SK-N-SH (cell line): Measurements from ENCODE around the gene PLA2G1B. TPM values are rescaled to one million over a fixed set of nuclear protein-coding genes. Genes with fewer than 3 reads are reported as not detected.
A peak's percentile ranks its signal among the peaks of the same experiment; 100 is the strongest.
"Not testable (repeated sequence)": the region's sequence is repeated elsewhere in the genome, so short reads cannot be mapped to it uniquely, and the experiment has no call there.

ENCODE experiments used
- CTCF ChIA-PET: fragments of 300-600, 350-600 bp; formaldehyde crosslinking; extraction: SDS; loops from one replicate; lab custom pipeline; 2021; lab: Yijun Ruan, JAX
- POLR2A ChIA-PET: fragments of 350-600 bp; sonication (Branson Sonifier 250); formaldehyde crosslinking; extraction: SDS; loops from one replicate; lab custom pipeline; 2020; ENCODE audit warnings: antibody characterized with exemption, inconsistent platforms; lab: Yijun Ruan, JAX
- DNase-seq: peaks from one replicate; pipeline ENCODE4 v3.0.0; 2012
- H2AFZ ChIP-seq: fragments of 200-600 bp; sonication (generic); 2 replicates; pipeline ENCODE4 v1.8.1; 2016; ENCODE audit warnings: antibody characterized with exemption, mild to moderate bottlenecking, low read depth
- H3F3A ChIP-seq: fragments of 200-600 bp; sonication (generic); replicated peaks from 2 replicates; pipeline ENCODE3; 2016; ENCODE audit warnings: antibody characterized with exemption, mild to moderate bottlenecking; ENCODE audit not compliant: insufficient read depth
- H3K27ac ChIP-seq, 2 experiments: fragments of 200-500 bp in 1 of 2; fragments of 200-600 bp in 1 of 2; sonication (Bioruptor generic) in 1 of 2; sonication (generic), shearing (Covaris generic) in 1 of 2; 2 replicates each; pipeline versions ENCODE4 v1.5.1 to v1.6.1; 2014 to 2016; ENCODE audit warnings: low read depth in 2 of 2, inconsistent platforms in 1 of 2, low read length in 1 of 2, mild to moderate bottlenecking in 1 of 2, mixed read lengths in 1 of 2
- H3K27me3 ChIP-seq: fragments of 200-600 bp; sonication (generic), shearing (Covaris generic); 2 replicates; pipeline ENCODE4 v1.6.1; 2016; ENCODE audit warnings: mixed run types; ENCODE audit not compliant: insufficient read depth
- H3K36me3 ChIP-seq, 2 experiments: fragments of 200-500 bp in 1 of 2; fragments of 200-600 bp in 1 of 2; sonication (Bioruptor generic) in 1 of 2; sonication (generic) in 1 of 2; replicated peaks in 1 of 2; 2 replicates each; pipeline versions ENCODE3 to v1.5.1; 2014 to 2016; ENCODE audit warnings: low read length in 1 of 2, mild to moderate bottlenecking in 1 of 2; ENCODE audit not compliant: insufficient read depth in 2 of 2, control insufficient read depth in 1 of 2
- H3K4me1 ChIP-seq, 2 experiments: fragments of 200-500 bp in 1 of 2; fragments of 200-600 bp in 1 of 2; sonication (Bioruptor generic) in 1 of 2; sonication (generic), shearing (Covaris generic) in 1 of 2; 2 replicates each; pipeline versions ENCODE4 v1.5.1 to v1.6.1; 2014 to 2016; ENCODE audit warnings: low read depth in 1 of 2, low read length in 1 of 2, mixed run types in 1 of 2; ENCODE audit not compliant: insufficient read depth in 2 of 2, control insufficient read depth in 1 of 2
- H3K4me2 ChIP-seq: fragments of 200-600 bp; sonication (generic), shearing (Covaris generic); 2 replicates; pipeline ENCODE4 v1.6.1; 2017; ENCODE audit warnings: mixed run types
- H3K4me3 ChIP-seq, 2 experiments: fragments of 200-500 bp in 1 of 2; fragments of 200-600 bp in 1 of 2; sonication (Bioruptor generic) in 1 of 2; sonication (generic), shearing (Covaris generic) in 1 of 2; 2 replicates each; pipeline versions ENCODE4 v1.5.1 to v1.8.1; 2014 to 2016; ENCODE audit warnings: low read depth in 2 of 2, inconsistent platforms in 1 of 2, low read length in 1 of 2, mild to moderate bottlenecking in 1 of 2, mixed read lengths in 1 of 2, moderate library complexity in 1 of 2
- H3K79me2 ChIP-seq: fragments of 200-600 bp; sonication (generic); 2 replicates; pipeline ENCODE4 v1.8.1; 2017; ENCODE audit warnings: mild to moderate bottlenecking; ENCODE audit not compliant: insufficient read depth
- H3K9ac ChIP-seq: fragments of 200-600 bp; sonication (generic); 2 replicates; pipeline ENCODE4 v1.6.1; 2017; ENCODE audit warnings: mixed run types
- H3K9me2 ChIP-seq: fragments of 200-600 bp; sonication (generic); 2 replicates; pipeline ENCODE4 v1.6.1; 2017; ENCODE audit warnings: mixed run types
- H3K9me3 ChIP-seq: fragments of 200-600 bp; sonication (generic); 2 replicates; pipeline ENCODE4 v1.6.1; 2017; ENCODE audit warnings: mixed run types, mild to moderate bottlenecking, moderate library complexity
- H4K20me1 ChIP-seq: fragments of 200-600 bp; sonication (generic); 2 replicates; pipeline ENCODE4 v1.6.1; 2017; ENCODE audit warnings: mild to moderate bottlenecking, mixed run types; ENCODE audit not compliant: insufficient read depth
- CHD2 ChIP-seq: fragments of 150-350 bp; IDR thresholded peaks from 2 replicates; pipeline ENCODE4 v1.6.1; 2018; ENCODE audit warnings: low read length; ENCODE audit not compliant: partially characterized antibody
- EP300 ChIP-seq, 2 experiments: IDR thresholded peaks; 2 replicates each; pipeline versions ENCODE4 v1.4.0 to v1.6.1; 2012; ENCODE audit warnings: borderline replicate concordance in 1 of 2, low read depth in 1 of 2, low read length in 1 of 2
- FOSL2 ChIP-seq: IDR thresholded peaks from 2 replicates; pipeline ENCODE4 v1.4.0; 2012; ENCODE audit warnings: low read depth, mild to moderate bottlenecking, moderate library complexity, borderline replicate concordance
- FOXJ3 ChIP-seq: sonication (generic); formaldehyde crosslinking; IDR thresholded peaks from 2 replicates; pipeline ENCODE4 v1.5.1; 2020; ENCODE audit warnings: mild to moderate bottlenecking, missing genetic modification reagents
- FOXM1 ChIP-seq: IDR thresholded peaks from 2 replicates; pipeline ENCODE4 v1.4.0; 2012; ENCODE audit warnings: low read depth, mild to moderate bottlenecking
- RAD21 ChIP-seq: IDR thresholded peaks from 2 replicates; pipeline ENCODE4 v1.6.1; 2012; ENCODE audit warnings: mild to moderate bottlenecking, low read length
- RXRA ChIP-seq: IDR thresholded peaks from 2 replicates; pipeline ENCODE4 v1.4.0; 2012; ENCODE audit warnings: low read depth, mild to moderate bottlenecking, borderline replicate concordance
- SIN3A ChIP-seq: IDR thresholded peaks from 2 replicates; pipeline ENCODE4 v1.6.1; 2012; ENCODE audit warnings: low read depth, mild to moderate bottlenecking, low read length, moderate library complexity, borderline replicate concordance
- SMC3 ChIP-seq: IDR thresholded peaks from 2 replicates; pipeline ENCODE4 v1.6.1; 2012; ENCODE audit warnings: low read depth, low read length, improper control_type of control experiment
- TEAD4 ChIP-seq: IDR thresholded peaks from 2 replicates; pipeline ENCODE4 v1.4.0; 2012; ENCODE audit warnings: mild to moderate bottlenecking, borderline replicate concordance; ENCODE audit not compliant: insufficient read depth
- WGBS: methylation state at CpG from one replicate; pipeline ENCODE4 v1.1.6; 2017; ENCODE audit warnings: low lambda C conversion rate; 5-methylcytosine and 5-hydroxymethylcytosine counted together
- polyA plus RNA-seq, 3 experiments: library from polyadenylated mRNA; depleted of rRNA; stranded (reverse); fragments of >200 nt; gene quantifications; 2 replicates each; pipeline ENCODE4 v1.2.3, GENCODE V29; 2012
- TF ChIP-seq, protein P1 (sequence below): fragments of 200-600 bp; sonication (generic); IDR thresholded peaks from 2 replicates; pipeline ENCODE4 v1.6.1; 2017; ENCODE audit warnings: antibody characterized with exemption, mild to moderate bottlenecking, moderate library complexity
- TF ChIP-seq, protein P2 (sequence below): fragments of 150-350 bp; IDR thresholded peaks from 2 replicates; pipeline ENCODE4 v1.6.1; 2016; ENCODE audit warnings: mild to moderate bottlenecking, low read depth, low read length
- TF ChIP-seq, protein P3 (sequence below): IDR thresholded peaks from 2 replicates; pipeline ENCODE4 v1.4.0; 2012; ENCODE audit warnings: low read depth, borderline replicate concordance

Gene PLA2G1B
- polyA plus RNA-seq, 1 of the 3 experiments (the other 2 are of a cell fraction) = not detected

DNA sequence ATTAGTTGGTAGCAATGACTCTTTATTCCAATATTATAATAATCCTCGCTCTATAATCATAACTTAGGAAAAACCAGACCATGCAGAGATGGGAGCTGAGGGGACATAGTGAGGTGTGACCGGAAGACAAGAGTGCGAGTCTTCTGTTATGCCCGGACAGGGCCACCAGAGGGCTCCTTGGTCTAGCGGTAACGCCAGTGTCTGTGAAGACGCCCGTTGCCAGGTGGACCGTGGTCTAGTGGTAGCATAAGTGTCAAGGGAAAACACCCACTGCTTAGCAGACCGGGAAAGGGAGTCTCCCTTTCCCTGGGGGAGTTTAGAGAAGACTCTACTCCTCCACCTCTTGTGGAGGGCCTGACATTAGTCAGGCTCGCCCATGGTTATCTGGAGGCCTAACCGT, 7.9 kb upstream of the PLA2G1B start:
- H3K27me3 ChIP-seq, H3F3A ChIP-seq, H2AFZ ChIP-seq, H3K9me2 ChIP-seq, H3K27ac ChIP-seq, H3K79me2 ChIP-seq, H4K20me1 ChIP-seq, H3K9me3 ChIP-seq, H3K36me3 ChIP-seq, H3K9ac ChIP-seq, H3K4me1 ChIP-seq, H3K4me2 ChIP-seq, H3K4me3 ChIP-seq, DNase-seq: not testable (repeated sequence)
- TF ChIP-seq RAD21 = peak; percentile 61
- TF ChIP-seq SMC3 = peak; percentile 44
- TF ChIP-seq, protein P1, sequence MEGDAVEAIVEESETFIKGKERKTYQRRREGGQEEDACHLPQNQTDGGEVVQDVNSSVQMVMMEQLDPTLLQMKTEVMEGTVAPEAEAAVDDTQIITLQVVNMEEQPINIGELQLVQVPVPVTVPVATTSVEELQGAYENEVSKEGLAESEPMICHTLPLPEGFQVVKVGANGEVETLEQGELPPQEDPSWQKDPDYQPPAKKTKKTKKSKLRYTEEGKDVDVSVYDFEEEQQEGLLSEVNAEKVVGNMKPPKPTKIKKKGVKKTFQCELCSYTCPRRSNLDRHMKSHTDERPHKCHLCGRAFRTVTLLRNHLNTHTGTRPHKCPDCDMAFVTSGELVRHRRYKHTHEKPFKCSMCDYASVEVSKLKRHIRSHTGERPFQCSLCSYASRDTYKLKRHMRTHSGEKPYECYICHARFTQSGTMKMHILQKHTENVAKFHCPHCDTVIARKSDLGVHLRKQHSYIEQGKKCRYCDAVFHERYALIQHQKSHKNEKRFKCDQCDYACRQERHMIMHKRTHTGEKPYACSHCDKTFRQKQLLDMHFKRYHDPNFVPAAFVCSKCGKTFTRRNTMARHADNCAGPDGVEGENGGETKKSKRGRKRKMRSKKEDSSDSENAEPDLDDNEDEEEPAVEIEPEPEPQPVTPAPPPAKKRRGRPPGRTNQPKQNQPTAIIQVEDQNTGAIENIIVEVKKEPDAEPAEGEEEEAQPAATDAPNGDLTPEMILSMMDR = peak; percentile 56
- 27% methylated on average over 12 of the region's 12 CpGs for WGBS
- POLR2A ChIA-PET = interaction anchor here (0.7 kb wide), 1 partner anchor 44 kb away, joined by 3 read pairs; the partner anchor contains the start of gene RNU4-2
- CTCF ChIA-PET = interaction anchor here (1.0 to 7.0 kb wide), 7 partner anchors 9 to 134 kb away, joined by 3 to 46 read pairs (median 5); no protein-coding TSS in a partner anchor

DNA sequence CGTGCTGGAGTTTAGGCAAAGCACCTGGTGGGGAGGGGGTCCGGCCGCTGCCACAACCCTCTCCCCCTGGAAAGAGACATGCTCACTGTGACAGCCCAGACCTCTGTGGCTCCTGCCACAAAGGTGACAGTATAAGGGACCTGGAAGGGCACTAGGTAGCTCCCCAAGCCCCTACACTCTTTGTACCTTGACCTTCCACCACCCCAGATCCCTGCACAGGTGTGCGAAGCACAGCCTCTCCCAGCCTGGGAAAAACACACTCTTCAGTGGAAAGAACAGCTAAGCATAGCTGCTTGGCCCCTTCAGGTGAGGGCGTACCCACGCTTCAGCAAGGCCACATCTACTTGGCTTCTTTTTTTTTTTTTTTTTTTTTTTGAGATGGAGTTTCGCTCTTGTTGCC, 4.9 kb upstream of the PLA2G1B start:
- Histone ChIP-seq H3K4me2 (no peak overlapping the region), H3K4me3 (no peak overlapping the region), H3K4me1 (no peaks in the 10 kb centered on the region), H4K20me1 (no peaks in the 10 kb centered on the region), H3K27me3 (no peaks in the 10 kb centered on the region; the same call in 1 of the 2 replicates), H3K79me2 (no peaks in the 10 kb centered on the region), H3K27ac (no peak overlapping the region), H3K9ac (no peak overlapping the region), H3F3A (no peaks in the 10 kb centered on the region), H2AFZ (no peak overlapping the region), H3K36me3 (no peaks in the 10 kb centered on the region), H3K9me3 (no peaks in the 10 kb centered on the region), H3K9me2 (no peaks in the 10 kb centered on the region)
- ChIA-PET POLR2A (no interaction called here), CTCF (interaction anchor here (2.3 kb wide), 1 partner anchor 98 kb away, joined by 9 read pairs; no protein-coding TSS in a partner anchor)
- TF ChIP-seq RXRA (no peak), SMC3 (no peak), FOXM1 (no peak), FOXJ3 (CRISPR knock-in tag) (no peak), TEAD4 (no peak), FOSL2 (no peak), SIN3A (no peak), CHD2 (no peak), EP300 (IDR thresholded peaks at IDR 0.05; ENCODE audit: borderline replicate concordance in 1 of 2, low read depth in 1 of 2, low read length in 1 of 2) (no peak)
- TF ChIP-seq, protein P2, sequence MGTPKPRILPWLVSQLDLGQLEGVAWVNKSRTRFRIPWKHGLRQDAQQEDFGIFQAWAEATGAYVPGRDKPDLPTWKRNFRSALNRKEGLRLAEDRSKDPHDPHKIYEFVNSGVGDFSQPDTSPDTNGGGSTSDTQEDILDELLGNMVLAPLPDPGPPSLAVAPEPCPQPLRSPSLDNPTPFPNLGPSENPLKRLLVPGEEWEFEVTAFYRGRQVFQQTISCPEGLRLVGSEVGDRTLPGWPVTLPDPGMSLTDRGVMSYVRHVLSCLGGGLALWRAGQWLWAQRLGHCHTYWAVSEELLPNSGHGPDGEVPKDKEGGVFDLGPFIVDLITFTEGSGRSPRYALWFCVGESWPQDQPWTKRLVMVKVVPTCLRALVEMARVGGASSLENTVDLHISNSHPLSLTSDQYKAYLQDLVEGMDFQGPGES = no peak
- TF ChIP-seq, protein P3, sequence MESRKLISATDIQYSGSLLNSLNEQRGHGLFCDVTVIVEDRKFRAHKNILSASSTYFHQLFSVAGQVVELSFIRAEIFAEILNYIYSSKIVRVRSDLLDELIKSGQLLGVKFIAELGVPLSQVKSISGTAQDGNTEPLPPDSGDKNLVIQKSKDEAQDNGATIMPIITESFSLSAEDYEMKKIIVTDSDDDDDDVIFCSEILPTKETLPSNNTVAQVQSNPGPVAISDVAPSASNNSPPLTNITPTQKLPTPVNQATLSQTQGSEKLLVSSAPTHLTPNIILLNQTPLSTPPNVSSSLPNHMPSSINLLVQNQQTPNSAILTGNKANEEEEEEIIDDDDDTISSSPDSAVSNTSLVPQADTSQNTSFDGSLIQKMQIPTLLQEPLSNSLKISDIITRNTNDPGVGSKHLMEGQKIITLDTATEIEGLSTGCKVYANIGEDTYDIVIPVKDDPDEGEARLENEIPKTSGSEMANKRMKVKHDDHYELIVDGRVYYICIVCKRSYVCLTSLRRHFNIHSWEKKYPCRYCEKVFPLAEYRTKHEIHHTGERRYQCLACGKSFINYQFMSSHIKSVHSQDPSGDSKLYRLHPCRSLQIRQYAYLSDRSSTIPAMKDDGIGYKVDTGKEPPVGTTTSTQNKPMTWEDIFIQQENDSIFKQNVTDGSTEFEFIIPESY = no peak
- WGBS = 69% methylated on average over 7 of the region's 7 CpGs
- no peak for DNase-seq
